NCI-H146 treated with DMSO at 0.1 percent for 48 hours (cell line): ENCODE data around the gene SLC25A20.
"Not testable (repeated sequence)": the region's sequence is repeated elsewhere in the genome, so short reads cannot be mapped to it uniquely, and the experiment has no call there.

ENCODE experiments used
- DNase-seq: peaks from one replicate; lab custom pipeline; 2025; ENCODE audit not compliant: unreplicated experiment; lab: John Stamatoyannopoulos, UW

The SLC25A20 gene

GRCh38 chr3:48898383-48899234 is at the start of gene SLC25A20:
Gene SLC25A20 (minus strand): TSS chr3:48898882. CDS start chr3:48898794, 88 bp downstream.
- peak; percentile 45 for DNase-seq

GRCh38 chr3:48945891-48946549 is 47.3 kb upstream of the SLC25A20 start:
- DNase-seq, result no peak

- DNase-seq, result no peak
Observed at GRCh38 chr3:48945432-48945831, 46.8 kb upstream of the SLC25A20 start.

- no peak for DNase-seq
Observed at GRCh38 chr3:48938689-48939088, 40.0 kb upstream of the SLC25A20 start.

GRCh38 chr3:48938156-48938555 is 39.5 kb upstream of the SLC25A20 start:
- no peak for DNase-seq

- DNase-seq, result no peak
Observed at GRCh38 chr3:48935530-48935929, 36.8 kb upstream of the SLC25A20 start.

GRCh38 chr3:48934333-48934991 is 35.8 kb upstream of the SLC25A20 start:
- no peak for DNase-seq

- no peak for DNase-seq
Observed at GRCh38 chr3:48931944-48932580, 33.4 kb upstream of the SLC25A20 start.

GRCh38 chr3:48930590-48930989 is 31.9 kb upstream of the SLC25A20 start:
- no peak for DNase-seq

- DNase-seq, result no peak
Observed at GRCh38 chr3:48929358-48930035, 30.8 kb upstream of the SLC25A20 start.

- DNase-seq, result no peak
Observed at GRCh38 chr3:48928679-48929078, 30.0 kb upstream of the SLC25A20 start.

GRCh38 chr3:48927928-48928327 is 29.2 kb upstream of the SLC25A20 start:
- DNase-seq, result no peak

- DNase-seq, result no peak
Observed at GRCh38 chr3:48926425-48927392, 28.0 kb upstream of the SLC25A20 start.

GRCh38 chr3:48919215-48920138 is 20.8 kb upstream of the SLC25A20 start:
- peak; percentile 5 for DNase-seq

- DNase-seq, result peak; percentile 46
Observed at GRCh38 chr3:48918388-48919214, 19.9 kb upstream of the SLC25A20 start, which contains the start of gene ARIH2. Gene ARIH2 (plus strand): TSS chr3:48918842. CDS start chr3:48927559, 8,717 bp downstream.

GRCh38 chr3:48915296-48915695 is 16.6 kb upstream of the SLC25A20 start:
- DNase-seq, result no peak

- not testable (repeated sequence) for DNase-seq
Observed at GRCh38 chr3:48907026-48907425, 8.3 kb upstream of the SLC25A20 start.

GRCh38 chr3:48899273-48899672 is 591 bp upstream of the SLC25A20 start:
- DNase-seq, result no peak
